ENCODE results near the gene GUK1.
"Not testable (repeated sequence)": the region's sequence is repeated elsewhere in the genome, so short reads cannot be mapped to it uniquely, and the experiment has no call there.

GUK1 gene

DNA sequence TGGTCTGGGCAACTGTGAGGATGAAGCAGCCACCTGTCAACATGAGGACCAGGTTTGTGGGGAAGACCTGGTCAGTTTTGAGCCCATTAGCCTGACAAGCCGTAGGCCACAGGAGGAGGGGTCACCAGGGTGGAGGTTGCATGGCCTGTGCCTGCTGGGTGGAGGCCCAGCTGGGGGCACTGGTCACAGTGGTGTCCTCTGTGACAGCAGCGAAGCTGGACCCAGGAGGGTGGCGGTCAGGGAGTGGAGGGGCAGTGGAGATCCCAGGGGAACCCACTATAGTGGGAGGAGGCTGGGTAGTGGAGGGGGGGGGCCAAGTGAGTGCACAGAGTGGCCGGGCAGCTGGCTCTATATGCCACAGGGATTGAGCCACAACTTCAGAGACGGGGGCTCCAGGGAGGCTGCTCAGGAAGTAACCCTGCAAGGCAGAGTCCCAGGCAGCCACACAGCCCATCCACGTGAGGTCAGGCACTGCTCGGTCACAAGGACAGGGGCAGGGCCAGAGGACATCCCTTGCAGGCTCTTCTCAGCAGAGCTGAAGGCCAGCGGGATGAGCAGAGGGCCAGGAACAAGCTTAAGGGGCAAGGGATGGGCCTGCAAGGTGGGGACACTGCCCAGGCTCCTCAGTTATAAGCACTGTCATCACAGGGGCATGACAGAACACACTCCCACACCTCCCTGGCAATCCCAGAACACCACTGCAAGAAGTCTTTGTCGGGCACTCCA, 34.6 kb upstream of the GUK1 start:
- DNase-seq, result no peak

DNA sequence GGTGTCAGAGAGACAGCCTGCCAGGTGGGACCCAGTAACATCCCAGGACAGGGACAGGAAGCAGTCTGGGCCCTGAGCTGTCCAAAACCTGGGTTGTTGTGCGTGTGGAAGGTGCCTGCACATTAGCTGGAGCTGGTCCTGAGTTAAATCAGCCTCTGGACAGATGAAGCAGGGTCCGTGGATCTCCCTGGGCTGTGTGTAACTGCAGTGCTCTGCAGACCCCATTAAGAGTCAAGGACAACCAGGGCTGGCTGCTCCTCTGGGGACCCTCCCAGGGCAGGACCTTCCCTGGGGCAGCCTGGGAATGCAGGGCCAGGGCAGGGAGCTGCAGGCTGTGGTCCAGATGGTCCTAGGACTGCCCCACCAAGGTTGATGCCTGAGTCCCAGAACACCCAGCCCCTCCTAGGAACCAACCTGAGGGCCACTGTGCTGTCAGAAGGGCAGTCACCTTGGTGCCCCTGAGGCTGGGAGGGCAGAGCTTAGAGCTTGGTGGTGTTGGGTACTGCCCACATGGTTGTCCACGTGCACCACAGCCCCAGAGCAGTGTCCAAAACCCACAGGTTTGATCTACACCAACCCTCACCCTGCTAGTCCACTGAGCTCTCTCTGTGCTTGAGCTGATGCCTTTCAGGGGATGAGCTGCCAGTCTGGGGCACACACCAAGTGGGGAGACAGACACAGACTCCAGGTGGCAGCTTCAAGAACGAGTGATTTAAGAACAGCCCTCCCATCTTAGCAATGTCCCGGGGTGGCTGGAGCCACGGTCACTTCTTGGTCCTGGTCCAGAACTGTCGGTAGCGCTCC, 33.9 kb upstream of the GUK1 start:
- no peak for DNase-seq

DNA sequence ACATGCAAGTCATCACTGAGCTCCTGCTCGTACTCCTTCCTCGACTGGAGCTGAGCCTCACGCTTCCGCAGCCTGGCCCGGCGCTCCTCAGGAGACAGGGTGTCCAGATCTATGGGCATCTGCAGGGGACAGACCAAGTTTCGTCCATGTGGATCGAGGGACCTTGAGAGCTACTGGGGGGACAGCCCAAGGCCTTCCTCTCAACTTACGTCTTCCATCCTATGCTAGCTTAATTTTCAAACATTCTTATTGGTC, 33.4 kb upstream of the GUK1 start:
- no peak for DNase-seq

DNA sequence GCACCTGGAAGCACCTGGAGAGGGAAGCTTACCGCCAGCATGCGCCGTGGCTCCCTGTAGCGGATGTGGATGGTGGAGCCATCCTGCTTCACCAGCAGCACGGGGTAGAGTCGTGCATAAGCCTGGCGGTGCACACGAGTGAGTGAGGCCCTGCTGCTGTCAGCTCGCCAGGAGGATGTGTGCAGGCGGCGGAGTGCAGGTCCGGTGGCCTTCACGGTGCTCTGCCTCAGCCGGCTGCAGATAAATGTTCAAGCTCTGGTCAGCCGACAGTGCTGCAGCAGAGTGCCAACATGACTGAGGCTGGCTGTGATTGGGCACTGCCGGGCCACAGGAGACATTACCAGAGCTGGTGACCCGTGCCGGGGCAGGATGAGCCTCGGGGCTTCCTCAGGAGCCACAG, 32.4 kb upstream of the GUK1 start:
- no peak for DNase-seq

DNA sequence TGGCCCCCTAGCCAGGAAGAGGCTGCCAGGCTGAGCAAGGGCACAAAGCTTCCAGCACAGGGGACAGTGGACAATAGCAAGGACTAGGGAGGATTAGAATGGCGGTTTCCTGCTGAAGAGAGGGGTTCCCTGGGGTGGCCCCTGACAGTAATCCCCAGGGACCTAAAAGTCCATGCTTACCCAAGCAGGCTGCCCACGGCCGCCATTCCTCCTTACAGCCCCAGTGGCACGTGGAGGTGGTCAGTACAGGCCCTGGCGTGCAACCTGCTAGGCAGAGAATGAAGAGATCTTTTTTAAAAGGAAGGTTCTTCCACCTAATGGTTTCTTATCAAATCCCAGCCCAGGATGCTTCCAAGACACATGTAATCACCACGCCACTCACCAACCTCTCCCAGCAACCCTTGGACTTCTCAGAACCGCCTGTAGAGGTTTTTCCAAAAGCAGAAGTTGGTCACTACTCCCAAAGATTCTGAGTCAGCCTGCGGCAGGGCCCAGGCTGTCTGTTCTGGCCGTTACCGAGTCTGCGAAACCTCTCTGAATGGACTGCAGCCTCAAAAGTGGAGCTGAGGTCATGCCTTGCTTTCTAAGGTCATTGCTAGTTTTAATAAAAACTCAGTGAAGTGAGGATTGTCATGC, 31.9 kb upstream of the GUK1 start:
- DNase-seq, result no peak

DNA sequence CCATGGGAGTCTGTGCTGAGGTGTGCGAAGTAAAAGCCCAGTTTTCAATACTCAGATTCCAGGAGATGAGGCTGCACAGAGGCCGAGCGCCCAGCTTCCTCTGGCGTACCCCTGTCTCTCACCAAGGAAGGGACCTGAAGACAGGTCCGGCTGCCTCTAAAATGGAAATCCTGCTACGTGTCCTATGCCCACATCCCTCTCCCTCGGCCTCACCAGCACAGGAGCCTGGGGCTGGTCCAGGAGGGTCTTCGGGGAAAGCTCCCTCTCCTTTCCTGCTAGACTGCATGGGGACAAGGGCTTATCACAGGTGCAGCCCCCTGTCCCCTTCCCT, 31.4 kb upstream of the GUK1 start:
- DNase-seq, result no peak

DNA sequence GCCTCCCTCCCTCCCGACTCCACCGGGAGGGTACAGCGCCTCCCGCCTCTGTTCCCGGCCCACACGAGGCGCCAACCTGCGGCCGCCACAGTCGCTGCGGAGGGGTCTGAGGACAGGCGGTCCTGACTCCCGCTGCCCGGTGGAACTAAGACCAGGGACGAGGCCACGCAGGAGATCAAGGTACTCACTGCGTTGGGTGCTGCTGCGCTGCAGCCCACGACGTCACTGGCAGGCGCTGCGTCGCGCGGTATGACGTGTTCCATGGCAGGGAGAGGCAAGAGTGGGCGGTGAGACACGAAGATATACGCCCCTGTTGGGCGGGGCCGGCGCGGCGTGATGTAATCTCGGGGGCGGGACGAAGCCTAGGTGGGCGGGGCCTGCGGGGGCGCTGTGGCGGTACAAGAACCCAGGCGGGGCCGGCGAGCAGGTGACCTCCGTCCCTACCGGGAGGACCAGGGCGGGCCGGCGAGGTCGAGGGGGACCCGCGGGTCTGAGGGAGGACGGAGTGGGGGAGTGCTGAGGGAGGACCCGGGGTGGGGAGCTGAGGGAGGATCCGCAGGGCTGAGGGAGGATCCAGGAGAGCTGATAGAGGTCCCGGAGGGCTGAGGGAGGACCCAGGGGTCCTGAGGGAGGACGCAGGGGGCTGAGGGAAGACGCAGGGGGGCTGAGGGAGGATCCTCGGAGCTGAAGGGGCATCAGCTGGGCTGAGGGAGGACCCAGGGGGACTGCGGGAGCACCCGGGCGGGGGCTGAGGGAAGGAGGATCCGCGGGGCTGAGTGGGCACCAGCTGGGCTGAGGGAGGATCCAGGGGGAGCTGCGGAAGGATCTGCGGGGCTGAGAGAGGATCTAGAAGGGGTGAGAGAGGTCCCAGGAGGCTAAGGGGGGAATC, 30.8 kb upstream of the GUK1 start, which contains the start of gene MRPL55:
MRPL55 (minus strand) TSS at position 227 of the 889 bp plus-strand sequence. CDS start 1,039 bp downstream, outside the sequence.
- DNase-seq, result peak; percentile 97

DNA sequence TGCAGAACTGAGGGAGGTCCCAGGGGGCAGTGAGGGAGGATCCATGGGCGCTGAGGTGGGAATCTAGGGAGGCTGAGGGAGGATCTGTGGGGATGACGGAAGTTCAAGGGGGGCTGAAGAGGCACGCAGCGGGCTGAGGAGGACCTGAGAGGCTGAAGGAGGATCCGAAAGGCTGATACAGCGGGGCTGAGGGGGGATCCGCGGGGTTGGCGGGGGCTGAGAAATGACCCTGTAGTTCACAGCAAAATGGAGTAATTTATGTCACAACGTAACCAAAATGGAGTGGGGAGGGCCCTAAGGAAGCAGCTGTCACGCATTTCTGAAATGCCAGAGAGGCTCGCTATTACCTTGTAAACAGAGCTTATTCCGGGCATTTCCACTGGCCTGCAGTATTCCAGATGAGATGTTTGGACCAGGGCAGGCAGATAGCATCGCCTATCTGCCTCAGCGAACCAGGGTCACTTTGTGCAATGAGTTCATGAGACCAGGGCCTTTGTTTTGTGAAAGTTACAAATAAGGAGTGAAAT, 30.1 kb upstream of the GUK1 start:
- DNase-seq, result no peak

DNA sequence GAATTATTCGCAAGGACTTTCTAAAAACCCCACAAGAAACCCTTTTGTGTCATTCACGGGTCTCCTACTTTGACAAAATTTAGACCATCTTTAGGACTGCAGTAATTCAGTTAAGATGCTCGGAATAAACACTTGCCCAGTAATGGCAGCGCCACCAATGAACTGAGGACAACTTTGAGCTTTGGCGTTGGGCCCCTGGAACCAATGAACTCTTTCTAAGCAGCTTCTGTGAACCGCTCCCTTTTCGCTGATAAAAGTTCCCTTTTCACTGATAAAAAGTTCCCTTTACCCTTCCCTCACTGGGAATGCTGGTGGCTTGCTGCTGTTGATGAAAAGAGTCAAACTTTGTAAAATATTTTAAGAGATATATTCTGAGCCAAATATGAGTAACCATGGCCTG, 29.5 kb upstream of the GUK1 start:
- no peak for DNase-seq

DNA sequence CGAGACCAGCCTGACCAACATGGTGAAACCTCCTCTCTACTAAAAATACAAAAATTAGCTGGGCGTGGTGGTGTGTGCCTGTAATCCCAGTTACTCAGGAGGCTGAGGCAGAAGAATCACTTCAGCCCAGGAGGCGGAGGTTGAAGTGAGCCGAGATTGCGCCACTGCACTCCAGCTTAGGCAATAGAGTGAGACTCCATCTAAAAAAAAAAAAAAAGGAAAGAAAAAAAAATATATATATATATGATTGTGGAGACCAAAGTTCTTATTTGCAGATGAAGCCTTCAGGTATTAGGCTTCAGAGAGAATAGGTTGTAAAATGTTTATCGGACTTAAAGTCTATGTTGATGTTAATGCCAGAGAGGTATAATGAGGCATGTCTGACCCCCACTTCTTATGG, 28.8 kb upstream of the GUK1 start:
- not testable (repeated sequence) for DNase-seq

DNA sequence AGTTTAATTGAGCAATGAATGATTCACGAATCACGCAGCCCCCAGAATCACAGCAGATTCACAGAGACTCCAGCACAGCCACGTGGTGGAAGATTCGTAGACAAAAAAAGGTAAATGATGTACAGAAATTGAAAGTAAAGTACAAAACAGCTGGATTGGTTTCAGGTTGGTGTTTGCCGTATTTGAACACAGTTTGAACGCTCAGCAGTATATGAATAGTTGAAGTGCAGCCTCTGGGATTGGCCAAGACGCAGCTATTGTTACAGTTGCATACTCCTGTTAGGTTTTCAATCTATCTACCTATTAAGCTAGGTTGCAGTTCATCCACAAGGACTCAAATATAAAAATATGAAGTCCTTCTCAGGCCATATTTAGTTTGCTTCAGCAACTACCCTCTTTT, 27.9 kb upstream of the GUK1 start:
- no peak for DNase-seq

DNA sequence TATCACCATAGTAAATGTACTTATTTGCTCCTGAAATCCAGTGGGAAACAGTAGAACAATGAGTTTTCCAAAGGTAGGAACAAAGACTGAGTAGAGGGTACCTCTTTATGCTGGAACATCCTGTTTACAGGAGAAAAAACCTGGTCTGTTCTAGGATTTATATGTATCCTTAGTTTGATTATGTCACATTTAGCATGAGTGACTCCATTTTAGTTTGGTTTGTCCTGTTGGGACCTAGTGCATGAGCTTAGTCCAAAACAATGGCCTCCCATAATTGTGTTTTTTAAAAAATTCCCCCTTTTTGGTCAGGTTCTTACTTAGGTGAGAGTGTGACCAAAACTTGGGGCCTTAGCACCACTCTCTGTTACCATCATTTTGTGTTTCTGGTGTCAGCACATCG, 27.5 kb upstream of the GUK1 start:
- DNase-seq, result no peak

DNA sequence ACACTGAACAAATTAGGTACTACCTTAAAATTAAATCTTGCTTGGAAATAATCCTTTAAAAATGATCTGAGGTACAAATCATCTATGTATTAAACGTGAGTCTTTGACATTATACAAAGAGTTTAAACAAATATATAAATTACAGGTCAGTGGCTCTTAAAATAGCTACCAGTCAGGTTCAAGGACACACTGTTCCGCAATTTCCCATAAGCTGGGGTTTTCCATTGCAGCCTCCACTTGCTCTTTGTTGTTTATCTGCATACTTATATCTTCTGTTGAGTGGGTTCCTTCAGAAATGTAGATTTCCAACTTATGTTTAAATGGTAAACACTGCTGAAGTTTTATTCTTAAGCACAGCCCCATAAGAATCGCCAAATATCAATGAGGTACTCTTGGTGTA, 25.3 kb upstream of the GUK1 start:
- DNase-seq, result no peak

DNA sequence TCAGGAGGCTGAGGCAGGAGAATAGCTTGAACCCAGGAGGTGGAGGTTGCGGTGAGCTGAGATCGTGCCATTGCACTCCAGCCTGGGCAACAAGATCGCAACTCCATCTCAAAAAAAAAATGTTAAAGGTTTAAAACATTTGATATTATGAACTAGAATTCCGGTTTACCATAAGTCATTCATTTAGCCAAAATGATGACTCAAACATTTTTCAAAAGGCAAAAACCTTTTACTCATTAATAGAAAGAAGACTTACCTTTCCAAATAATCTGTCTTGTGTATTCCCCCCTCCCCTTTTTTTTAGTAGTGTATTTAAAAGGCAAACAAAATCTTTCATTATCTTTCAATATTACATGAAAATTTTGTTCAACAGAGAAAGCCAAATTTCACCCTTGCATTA, 22.7 kb upstream of the GUK1 start:
- DNase-seq, result no peak

DNA sequence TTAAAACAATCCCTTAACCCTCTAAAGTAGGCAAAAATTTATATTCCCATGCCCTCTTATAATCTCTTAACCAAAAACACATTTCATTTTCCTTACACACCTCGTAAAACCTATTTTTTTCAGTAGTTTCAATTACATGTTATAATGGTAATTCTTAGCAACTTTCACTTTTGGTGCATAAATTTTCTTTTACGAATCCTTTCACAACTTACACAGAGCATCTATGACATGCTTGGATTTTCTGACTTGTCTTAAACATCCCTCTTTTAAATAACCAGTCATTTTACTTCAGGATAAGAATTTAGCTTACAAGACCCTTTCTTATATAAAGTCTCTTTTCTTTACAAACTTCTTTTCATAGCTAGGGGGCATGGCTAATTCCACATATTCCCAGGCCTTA, 22.0 kb upstream of the GUK1 start:
- no peak for DNase-seq

DNA sequence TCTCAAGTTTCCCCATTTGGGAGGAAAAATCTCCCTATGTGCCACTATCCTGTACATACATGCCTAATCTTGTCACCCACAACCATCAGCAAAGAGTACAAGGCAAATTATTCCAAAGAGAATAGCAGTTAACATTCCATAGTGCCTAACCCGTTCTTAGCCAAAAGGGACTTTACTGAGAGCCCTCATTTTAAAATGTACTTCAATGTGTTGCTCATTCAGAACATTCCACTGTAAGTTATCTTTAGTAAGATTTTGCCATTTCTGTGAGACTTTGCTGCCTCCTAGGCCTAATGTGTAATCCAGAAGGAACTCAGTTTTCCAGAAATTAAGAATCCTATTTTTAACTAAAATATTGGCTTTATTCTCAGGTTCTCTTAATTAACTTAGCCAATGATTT, 19.7 kb upstream of the GUK1 start:
- DNase-seq, result no peak

DNA sequence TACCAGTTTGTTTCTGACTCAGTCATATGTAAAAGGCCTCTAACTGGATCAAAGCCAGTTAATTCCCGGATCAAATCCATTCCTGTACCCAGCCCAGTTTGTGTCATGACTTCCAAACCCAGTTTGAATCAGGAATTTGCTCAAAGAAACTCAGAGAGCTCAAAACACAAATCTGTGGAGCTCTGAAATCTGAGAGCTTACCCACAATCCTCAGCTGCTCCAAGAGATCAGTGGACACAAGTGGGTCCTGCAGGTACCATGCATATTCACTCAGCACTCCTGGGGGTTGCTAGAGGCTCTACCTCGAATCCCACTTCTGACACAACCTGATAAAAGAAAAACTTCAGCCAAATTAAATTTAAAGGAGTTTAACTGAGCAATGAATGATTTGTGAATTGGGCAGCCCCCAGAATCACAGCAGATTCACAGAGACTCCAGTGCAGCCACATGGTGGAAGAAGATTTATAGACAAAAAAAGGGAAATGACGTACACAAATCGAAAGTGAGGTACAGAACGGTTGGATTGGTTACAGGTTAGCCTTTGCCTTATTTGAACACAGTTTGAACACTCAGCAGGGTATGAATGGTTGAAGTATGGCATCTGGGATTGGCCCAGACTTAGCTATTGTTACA, 19.1 kb upstream of the GUK1 start:
- DNase-seq, result no peak

DNA sequence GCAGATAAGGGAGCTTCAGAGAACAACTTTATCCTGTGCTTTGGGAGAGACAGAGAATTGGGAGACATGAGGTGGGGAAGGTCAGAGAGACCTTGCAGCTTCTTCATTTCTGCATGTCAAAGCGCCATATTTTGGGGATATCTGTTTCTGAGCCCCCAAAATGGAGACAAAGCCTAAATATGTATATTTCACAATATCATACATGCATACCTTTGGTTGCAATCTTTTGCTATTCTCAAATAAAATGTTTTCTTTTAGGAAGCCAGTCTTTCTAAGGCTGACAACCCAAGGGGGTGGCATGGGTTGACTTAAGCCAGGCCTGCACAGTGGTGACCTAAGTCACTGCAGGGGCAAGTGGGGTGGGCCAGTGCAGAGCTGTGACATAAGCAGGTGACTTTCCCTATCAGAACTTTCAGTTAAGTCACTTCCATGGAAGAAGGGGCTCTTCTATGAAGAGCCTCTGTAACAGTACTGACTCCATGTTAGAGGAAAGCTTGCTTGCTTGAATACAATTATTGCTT, 17.1 kb upstream of the GUK1 start:
- no peak for DNase-seq

DNA sequence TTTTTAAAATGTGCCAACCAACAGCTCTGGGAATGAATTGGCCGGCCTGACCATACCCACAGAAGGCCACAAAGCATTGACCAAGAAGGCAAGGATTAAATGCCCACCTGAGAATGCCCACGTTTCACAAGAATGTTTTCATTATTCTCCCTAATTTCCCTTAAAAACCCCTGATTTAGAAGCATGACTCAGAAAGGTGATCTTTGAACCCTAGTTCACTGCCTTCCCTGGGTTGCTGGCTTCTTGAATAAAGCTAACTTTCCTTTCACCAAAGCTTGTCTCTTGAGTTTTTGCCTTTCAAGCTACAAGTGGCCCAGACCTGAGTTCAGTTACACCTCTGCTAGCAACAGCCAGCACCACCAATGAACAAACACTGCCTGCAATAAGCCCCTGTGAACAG, 16.6 kb upstream of the GUK1 start:
- no peak for DNase-seq

DNA sequence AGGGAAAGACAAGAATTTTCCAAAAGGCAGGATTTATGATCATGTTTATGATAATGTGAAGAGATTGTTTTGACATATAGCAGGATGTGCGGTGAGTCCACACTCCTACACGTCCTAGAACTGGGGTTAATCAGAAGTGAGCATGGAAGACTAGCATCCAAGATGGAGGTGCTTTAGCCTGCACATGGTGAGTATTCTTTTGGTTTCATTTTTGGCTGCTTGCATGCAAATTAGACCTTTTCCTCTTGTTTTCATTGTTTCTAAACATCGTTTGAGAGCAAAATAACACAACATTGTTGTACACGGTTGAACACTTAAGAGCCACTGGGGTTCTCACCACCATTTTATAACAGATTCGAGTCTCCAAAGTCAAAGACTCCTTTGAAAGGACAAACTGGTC, 14.9 kb upstream of the GUK1 start:
- no peak for DNase-seq

DNA sequence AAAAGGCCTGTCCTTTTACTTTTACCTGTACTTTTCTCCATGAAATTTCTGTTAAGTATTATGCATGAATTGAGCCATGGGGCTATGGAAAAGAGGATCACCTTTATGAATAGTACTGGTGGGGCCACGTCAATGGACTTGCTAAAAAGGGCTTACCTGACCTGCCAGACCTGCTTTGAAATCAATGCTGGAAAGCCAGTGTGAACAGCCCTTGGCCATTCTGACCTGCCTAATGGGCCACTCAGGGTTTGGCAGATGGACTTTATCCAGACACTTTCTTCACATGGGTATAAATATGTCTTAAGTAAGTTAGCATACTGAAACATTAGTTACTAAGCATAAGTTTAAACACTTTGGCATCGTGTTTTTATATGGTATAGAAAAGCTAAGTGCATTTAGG, 8.3 kb upstream of the GUK1 start:
- no peak for DNase-seq

DNA sequence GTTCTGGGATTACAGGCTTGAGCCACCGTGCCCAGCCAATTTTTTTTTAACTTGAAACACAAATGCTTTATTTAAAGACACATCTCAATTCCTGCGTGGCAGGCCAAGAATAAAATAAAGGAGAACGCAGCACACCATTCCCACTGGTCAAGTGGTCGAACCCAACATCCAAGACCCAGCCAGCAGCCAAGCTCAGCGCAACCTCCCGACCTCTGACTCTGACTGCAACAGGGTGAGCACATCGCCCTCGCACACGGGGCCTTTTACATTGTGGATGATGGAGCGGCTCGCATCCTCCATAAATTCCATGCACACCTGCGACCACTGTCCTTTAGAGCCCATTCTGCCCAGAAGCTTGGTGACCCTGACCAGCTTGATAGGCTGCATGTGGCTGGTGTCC, 5.5 kb upstream of the GUK1 start:
- DNase-seq, result no peak

DNA sequence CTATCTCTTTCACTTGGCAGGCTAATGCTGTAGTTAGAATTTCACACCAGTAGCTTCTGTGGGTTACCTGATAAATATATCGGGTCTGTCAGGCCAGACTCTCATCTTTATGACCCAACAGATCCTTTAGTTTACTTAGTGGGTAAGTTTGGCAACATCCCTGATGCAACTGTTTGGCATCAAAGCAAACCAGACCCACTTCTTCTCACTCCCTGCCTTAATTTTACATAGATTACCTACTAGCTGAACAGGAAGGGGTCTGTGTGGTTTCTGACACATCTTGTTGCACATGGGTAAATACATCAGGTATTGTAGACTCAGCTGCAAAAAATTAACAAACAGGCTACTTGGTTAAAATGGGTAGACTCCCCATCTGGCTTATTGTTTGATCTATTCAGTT, 3.2 kb upstream of the GUK1 start:
- peak; percentile 13 for DNase-seq
